ENCODE results near the gene ZNF821.

- TF ChIP-seq POLR2A (IDR thresholded peaks at IDR 0.05) = no peak
- TF ChIP-seq CTCF (IDR thresholded peaks at IDR 0.05) = no peak
Observed at GRCh38 chr16:71895679-71896365, 11.8 kb upstream of the ZNF821 start.

Measured in right lobe of liver (tissue), 4 donors.